DLD1 (cell line): ENCODE results near the gene POLR2H.

Experiments used
- in situ Hi-C: cut with HindIII; loops from 2 replicates; pipeline ENCODE4 v1.10.0; 2017; ENCODE audit warnings: low sequenced_read_pairs

The POLR2H gene

DNA sequence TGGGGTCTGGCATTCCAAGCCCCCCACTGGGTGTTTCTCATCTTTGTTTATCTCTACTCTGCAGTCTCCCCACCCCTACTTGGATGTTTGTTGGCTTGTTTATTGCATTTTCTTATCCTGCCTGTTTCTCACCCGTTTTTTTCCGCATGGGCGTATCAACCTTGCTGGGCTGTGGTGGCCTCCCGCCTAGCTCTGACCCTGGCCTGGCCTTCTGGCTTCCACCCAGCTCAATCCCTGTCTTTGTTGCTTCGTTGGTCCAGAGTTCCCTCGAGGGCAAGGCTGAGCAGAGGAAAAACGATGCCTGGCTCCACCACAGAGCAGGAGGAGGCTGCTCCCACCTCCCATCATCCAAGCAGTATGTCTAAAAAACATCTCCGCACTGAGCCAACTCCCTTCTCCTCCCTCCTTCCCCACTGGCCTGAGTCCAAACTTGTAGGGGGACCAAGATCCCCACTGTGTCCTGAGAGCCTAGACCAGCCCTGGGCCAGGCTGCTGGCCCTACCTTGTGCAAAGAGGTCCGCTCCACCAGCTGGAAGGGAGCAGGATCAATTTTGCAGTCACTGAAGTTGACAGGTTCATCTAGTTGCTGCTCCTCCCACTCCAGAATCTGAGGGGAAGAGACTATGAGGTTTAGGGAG, 9.9 kb upstream of the POLR2H start:
- in situ Hi-C loops: loop anchor here (25.0 kb wide), 1 partner anchor 186 kb away; no protein-coding TSS in a partner anchor

DNA sequence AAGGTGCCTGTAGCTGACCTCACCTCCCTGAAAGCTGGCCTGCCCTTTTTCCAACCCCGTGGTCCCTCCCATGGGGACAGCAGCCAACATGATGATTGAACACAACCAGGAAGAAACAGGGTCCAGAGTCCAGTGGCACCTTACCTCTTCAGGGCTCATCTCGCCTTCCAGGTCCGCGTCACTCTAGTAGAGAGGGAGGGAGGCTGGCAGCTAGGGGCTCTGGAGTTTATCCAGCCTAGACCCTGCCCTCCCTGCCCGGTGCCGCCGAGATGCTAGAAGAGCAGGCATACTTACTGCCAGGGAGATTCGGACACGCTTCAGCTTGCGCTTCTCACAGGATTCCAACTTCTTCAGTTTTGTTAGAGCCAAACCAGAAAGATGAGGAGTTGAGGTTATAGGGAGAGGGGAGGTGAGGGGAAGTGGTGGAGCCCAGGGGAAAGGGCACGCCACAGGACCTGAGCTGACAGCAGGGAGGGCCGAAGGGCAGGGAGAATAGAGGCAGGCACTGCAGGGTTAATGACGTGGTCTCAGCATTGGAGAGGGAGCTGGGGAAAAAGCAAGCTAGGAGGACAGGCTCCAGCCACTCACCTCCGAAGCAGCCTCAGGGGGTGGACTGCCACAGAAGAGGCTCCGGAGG, 9.2 kb upstream of the POLR2H start:
- in situ Hi-C loops: loop anchor here (25.0 kb wide), 1 partner anchor 185 kb away; no protein-coding TSS in a partner anchor

DNA sequence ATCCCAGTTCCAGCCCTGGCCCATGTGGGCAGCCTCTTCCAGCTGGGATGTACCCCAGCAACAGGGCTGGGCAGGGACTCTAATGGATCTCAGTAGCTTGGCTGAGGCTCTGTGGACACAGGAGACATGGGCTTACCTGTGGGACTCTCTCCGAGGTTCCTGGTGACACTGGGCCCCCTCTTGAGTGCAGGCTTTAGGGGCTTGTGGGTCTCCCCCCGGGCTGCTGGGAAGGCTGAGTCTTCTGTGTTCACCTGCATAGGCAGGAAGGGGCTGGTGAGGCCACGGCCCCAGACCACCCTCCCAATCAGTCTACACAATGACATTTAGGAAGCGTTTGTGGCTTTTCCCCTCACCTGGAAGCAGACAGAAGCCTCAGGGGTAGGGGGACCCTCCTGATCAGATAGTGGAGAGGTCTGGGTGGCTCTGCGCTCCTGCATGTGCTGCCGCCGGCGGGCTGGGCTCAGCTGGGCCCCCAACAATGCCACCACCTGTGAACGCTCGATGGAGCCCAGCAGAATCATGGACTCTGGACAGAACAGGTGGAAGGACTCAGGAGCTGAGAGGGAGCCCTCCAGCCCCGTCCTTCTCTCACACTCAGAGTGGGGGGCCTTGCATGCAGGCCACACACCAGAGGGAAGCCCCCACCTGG, 8.5 kb upstream of the POLR2H start:
- in situ Hi-C loops: loop anchor here (25.0 kb wide), 1 partner anchor 184 kb away; no protein-coding TSS in a partner anchor

DNA sequence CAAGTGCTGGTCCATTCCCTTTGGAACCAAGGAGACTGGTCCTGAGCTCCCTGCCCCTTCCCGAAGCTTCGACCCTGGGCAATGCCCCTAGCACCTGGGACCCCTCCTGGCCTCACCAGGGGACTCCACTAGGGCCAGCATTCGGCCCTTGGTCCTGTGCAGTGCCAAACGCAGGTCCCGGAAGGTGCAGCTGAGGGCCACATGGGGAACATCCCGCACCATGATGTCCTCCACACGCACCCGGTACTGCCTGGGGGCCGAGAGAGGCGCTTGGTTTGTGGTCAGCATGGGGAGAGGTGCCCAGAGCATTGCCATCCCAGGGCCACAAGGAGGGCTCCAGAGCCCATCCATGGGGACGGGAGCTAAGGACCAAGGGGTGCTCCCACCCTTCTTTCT, 8.0 kb upstream of the POLR2H start:
- in situ Hi-C loops: loop anchor here (25.0 kb wide), 1 partner anchor 184 kb away; no protein-coding TSS in a partner anchor

DNA sequence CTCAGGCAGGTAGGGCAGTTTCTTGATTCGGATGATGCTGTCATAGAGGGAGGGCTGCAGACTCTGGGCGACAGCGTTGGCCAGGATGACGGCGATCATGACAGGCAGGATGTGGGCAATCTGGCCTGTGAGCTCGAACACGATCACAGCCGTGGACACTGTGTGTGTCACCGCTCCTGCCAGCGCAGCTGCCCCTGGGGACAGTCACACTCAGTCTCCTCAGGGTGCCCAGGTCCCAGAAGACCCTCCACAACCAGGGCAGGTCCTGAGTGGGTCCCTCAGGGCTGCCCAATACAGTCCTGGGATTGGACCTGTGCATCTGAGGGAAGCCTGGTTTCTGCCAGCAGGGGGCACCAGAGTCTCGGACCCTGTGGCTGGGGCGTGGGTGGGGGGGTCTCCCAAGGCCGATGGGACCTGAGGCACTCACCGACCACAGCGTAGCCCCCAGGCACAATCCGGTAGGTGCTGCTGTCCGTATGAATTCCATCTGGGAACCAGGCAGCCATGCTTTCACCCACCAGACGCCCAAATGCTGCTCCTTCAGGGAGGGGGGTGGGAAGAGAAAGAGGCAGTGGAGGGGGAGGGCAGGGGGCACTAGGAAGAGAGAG, 7.3 kb upstream of the POLR2H start:
- in situ Hi-C loops: loop anchor here (25.0 kb wide), 1 partner anchor 183 kb away; no protein-coding TSS in a partner anchor

DNA sequence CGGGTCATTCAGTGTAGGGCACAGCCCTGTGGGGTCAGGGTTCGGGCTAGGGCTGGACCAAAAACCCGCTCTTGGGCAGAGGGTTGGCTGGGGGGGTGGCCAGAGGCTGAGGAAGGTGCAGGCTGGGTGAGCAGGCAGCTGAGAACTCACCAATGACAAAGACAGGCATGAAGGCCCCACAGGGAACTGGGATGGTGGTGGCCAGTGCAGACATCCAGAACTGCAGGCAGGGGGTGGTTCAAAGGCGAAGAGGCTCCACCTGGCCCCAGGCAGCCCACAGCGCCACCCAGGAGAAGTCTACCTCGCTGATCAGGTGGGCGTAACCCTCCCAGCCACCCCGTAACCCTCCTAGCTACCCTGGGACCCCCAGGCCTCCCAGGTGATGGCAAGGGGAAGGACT, 6.8 kb upstream of the POLR2H start:
- in situ Hi-C loops: loop anchor here (25.0 kb wide), 1 partner anchor 183 kb away; no protein-coding TSS in a partner anchor

DNA sequence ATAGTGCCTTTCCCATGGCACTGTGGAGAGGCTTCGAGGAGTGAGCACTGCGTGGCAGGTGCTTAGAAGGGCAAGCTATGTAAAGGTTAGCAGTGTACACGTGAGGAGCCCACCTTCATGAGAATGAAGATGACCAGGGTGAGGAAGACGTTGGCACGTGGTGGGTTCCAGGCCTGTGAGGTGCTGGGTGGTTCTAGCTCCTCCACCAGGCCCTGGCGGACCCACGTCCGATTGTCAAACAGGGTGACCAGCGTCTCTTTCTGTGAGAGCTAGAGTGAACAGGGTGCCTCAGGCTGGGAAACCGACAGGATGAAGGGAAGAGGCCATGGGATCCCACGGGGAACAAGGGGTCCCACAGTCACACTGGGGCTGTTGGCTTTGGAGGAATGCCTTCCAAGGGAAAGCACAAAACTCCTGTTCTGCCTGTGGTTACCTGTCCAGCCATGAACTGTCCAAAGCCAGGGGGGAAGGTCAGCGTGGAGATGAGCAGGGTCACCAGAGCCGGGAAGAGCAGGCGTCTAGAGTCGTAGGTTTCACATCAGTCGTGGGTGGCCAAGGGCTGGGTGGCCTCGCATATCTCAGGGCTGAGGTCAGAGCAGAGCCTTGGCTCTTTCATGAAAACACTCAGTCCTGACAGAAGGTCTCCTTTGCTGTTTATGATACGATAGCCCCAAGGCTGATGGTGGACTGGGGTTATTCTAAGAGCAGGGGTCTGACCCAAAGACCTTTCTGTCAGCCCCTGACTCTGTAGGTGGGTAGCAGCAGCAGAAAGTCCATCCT, 6.1 kb upstream of the POLR2H start:
- in situ Hi-C loops: loop anchor here (25.0 kb wide), 1 partner anchor 182 kb away; no protein-coding TSS in a partner anchor

DNA sequence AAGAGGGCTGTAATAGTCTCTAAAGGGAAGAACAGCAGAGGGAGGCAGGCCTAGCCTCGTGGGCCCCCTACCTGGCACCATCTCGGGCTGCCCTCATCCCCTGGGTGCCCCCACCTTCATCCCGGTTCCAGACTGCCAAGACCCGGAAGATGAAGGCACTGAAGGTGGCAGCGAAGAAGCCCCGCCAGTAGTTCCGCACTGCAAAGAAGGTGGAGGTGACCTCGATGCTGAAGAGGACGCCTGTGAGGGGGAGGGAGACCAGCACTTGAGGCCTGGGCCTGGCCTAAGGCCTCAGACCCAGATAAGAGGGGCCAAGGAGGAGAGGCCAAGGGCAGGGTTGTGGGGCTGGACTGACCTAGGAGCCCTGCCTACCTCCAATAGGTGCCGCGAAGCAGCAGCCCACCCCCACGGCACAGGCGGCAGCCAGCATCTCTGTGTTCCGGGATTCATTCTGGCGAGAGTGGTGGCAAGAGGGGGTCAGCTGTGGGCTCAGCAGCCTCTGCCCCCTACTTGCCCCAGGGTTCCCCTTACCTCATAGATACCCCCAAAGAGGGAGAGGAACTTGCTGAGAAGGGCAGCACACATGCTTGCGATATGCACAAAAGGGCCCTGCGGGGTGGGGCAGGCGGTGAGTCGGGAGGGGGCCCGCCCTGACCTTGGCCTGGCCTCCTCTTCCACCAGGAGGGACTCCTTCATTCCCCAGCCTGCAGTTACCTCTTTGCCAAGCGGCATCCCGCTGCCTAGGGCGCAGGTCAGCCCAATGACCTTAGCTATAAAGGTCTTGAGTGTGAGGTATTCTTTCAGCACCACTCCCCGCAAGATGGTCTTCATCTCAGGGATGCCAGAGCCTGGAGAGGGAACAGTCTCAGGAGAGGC, 4.0 kb upstream of the POLR2H start:
- in situ Hi-C loops: loop anchor here (25.0 kb wide), 1 partner anchor 180 kb away; no protein-coding TSS in a partner anchor

DNA sequence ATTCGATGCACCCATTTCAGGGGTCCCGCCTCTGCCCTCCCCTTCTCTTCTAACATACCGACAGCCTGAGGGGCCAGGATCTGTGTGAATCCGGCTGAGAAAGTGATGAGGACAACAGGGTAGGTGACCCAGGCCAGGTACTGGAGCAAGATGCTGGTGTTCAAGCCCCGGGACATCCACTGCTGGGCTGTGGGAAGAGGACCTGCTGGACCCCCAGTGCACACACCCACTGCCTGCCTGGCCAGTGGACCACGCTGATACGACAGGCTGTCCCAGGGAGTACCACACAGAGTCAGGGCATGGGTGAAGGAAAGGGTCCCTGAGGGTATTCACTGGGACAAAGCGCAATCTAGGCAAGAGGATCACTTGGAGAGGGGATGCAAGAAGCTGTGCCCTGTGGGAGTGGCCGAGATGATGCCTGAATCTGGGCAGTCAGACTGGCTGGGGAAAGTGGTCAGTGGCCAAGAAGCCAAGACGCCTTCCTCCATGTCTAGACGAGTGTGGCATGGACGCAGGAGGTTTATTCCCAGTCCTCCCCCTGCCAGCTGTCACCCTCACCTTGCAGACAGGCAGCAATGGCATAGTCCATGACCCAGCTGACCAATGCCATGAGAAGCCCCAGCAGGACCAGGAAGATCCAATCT, 3.3 kb upstream of the POLR2H start:
- in situ Hi-C loops: loop anchor here (25.0 kb wide), 1 partner anchor 179 kb away; no protein-coding TSS in a partner anchor

DNA sequence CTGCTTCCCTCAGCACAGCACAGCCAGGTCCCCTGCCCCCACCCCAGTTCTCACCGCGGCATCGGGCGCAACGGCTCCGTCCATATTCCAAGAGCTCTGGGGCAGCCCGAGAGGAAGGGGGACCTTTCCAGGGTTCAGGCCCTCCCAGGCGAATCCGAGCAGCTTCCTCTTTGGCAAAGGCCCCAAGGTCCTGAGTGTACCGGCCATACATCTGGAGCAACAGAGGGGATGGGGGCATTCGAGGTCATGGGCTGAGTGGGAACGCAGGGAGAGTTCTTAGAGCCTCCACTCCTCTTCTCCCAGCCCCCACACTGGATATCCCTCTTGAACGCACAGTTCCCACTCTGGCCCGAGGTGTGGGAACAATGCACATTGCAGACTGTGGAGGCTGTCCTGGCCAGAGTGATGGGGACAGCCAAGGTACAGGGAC, 2.6 kb upstream of the POLR2H start:
- in situ Hi-C loops: loop anchor here (25.0 kb wide), 1 partner anchor 178 kb away; no protein-coding TSS in a partner anchor

DNA sequence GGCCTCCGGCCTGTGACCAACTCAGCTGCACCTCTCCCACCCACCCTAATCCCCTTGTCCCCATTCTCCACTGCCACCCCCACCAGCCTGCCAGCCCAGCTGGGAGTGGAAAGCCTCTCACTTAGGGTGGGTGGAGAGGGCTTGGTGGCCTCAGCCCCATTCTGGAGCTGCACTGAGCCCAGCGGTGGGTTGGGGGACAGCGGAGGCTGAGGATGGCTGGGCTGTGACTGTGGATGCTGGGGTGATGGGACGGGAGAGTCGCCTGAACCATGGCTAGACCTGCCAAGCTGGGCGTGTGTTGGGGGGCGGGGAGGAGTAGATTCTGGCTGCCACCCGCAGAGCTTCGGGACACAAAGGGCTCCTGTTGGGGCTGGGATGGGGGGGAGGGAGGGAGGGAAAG, 1.9 kb upstream of the POLR2H start:
- in situ Hi-C loops: loop anchor here (25.0 kb wide), 1 partner anchor 178 kb away; no protein-coding TSS in a partner anchor

DNA sequence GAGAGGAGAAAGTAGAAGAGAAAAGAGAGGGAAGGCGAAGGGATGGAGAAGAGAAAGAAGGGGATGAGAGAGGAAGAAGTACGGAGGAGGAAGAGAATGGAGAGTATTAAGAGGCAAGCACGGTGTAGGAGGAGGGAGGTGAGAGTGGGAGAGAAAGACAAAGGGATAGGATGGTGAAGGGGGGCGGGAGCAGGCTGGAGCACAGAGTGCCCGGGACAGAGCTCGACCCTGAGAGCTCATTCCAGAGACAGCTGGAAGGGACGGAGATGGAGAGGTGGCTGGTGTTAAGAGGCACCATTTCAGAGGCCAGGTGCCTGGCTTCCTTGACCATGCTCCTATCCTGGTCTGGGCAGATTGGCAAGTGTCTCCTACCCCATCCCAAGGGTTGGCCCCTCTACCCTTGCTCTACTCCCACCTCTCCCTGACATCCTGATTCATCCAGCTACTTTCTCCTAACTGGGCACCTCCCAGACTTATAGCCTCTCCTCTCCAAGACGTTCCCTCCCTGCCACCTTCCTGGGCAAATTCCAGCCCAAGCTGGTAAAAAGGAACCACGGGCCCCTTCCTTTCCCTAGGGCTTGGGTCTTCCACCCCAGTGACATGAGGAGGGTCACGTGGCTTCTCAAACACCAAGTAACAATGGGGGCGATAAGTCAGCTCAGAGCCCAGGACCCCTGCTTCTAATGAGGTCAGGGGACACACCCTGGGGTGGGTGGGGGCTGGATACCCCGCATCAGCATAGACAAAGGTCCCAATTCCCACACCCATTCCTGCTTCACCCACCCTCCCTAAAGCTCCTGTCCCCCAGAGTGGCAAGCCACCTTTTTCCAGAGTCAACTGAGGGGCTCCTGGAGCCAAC, 1.2 kb upstream of the POLR2H start:
- in situ Hi-C loops: loop anchor here (25.0 kb wide), 1 partner anchor 177 kb away; no protein-coding TSS in a partner anchor

DNA sequence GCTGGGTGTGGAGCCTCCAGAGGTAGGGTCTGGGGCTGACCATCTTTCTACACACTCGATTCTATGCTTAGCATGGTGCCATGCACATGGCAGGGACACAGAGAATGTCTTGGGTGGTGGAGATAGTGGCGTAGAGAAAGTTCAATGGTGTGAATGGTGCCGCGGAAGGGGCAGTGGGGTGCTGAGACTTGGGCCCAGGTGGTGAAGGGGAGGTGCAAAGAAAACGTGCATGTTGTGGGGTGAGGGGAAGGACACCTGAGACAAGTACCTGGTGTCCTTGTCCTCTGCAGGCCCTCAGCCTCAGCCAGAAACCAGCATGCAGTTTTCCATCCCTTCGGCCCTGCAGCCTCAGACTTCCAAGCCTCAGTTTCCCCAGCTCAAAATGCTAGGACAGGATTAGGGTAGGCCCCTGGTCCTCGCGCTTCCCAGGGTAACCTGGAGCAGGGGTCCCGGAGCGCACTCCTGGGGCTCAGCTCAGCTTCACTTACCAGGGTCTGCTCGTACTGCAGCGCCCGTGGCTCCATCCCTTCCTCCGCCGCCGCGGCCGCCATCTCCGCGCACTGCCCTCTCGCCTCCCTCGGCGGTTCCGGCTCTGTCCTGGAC, 480 bp upstream of the POLR2H start:
- in situ Hi-C loops: loop anchor here (25.0 kb wide), 1 partner anchor 176 kb away; no protein-coding TSS in a partner anchor

DNA sequence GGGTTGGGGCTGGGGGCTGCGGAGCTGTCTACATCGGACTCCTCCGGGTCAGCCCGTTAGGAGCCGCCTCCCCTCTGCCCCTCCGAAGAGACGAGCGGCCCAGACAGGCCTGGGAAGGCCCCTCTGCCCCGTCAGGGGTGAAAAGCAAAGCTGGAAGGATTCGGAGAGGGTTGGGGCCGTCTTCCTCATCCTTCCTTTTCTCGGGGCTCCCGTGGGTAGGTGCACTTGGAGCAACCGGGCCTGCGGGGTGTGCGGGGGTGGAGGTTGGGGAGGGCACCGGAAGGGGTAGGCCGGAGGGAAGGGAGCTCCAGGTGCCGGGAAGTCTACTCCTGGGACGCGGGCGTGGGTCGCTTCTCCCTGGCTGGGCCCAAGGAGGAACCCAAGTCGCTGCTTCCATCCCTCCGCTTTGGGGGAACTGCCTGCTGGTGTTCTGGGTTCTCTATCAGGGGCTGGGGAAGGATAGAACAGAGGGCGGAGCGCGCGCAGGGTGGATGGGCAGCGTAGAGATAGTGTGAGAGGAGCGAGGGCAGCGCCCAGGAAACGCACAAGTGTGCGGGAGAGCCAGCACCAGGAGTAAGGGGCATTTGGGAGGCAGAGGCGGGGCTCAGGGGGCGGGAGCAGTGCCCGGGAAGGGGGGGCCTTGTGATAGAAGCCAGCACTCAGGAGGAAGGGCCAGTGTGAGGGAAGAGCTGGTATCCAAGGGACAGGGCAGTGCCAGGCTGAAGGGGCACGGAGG, 590 bp downstream of the POLR2H start:
- in situ Hi-C loops: loop anchor here (25.0 kb wide), 1 partner anchor 175 kb away; no protein-coding TSS in a partner anchor

DNA sequence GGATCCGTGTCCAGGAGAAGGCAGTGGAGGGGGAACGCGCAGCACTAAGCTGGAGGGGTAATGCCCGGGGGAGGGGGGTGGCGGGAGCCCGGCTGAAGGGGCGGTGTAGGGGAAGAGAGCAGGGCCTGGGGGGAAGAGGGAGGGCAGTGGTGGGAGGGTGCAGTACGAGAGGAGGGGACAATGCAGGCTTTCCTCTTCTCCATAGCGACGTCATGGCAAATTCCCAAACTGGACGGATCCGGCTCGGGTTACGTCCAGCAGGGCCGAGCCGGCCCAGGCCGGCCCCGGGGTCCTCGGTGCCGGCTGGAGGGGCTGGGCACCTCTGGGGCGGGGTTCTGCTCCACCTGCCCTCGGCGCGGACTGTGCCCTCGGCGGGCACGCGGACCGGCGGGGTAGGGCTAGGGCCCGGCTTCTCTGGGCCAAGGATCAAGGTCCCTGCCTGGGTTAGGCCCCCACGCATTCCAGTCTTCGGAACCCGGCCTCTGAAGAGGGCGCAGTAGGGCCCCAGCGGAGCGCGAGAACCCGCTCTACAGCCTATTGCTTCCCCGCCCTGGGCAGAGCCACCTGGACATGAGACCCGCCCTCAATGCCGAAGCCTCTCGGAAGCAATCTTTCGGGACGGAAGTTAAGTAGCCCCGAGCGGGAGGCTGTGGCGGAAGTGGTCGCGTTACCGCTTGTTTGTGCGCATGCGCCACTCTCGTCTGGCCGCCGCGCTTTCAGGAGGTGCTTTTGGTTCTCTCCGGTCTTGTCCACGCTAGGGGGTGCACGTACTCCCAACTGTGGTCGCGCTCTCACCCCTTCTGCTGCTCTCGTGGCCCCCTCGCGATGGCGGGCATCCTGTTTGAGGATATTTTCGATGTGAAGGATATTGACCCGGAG, 1.4 kb downstream of the POLR2H start:
- in situ Hi-C loops: loop anchor here (25.0 kb wide), 1 partner anchor 174 kb away; no protein-coding TSS in a partner anchor
